ENCODE measurements around the gene SPRY4.
"Not testable (repeated sequence)": the region's sequence is repeated elsewhere in the genome, so short reads cannot be mapped to it uniquely, and the experiment has no call there.

The SPRY4 gene, protein sequence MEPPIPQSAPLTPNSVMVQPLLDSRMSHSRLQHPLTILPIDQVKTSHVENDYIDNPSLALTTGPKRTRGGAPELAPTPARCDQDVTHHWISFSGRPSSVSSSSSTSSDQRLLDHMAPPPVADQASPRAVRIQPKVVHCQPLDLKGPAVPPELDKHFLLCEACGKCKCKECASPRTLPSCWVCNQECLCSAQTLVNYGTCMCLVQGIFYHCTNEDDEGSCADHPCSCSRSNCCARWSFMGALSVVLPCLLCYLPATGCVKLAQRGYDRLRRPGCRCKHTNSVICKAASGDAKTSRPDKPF

DNA sequence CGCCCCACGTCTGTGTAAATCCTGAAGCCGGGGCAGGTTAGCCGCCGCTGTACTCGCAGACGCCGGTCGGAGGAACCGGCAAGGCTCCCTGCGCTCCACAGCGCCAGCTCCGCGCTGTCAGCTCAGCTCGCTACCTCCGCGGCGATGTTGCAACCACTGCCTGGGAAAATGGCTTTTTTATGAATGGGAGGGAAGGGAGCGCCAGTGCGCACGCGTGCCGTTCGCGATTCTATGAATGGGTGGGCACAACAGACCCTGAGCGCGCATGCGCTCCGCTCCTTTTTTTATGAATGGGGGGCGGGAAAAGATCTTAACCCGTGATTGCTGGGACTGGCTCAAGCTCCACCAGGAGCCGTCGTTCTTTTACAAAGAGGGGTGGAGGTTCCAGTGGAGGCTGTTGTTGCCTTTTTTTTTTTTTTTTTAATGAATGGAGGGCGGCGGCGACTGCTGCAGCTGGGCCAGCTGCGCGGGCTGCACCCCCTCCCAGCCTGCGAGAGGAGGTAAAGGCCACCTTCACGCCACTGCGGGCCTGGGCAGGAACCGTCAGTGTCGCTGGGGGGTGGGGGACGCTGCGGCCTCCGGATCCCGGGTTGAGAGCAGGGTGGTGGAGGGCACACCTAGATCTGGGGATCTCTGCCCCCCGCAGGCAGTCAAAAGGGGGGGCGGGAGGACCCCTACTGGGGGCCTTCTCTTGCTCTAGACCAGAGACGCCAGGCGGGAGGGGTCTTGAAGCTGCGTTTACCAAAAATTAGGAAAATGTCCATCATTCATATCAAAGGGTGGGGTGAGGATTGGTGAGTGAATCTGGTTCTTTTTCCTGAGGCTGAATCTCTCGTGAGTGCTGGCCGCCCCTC, at the start of gene SPRY4:
SPRY4 (minus strand) TSS at position 151 of the 854 bp plus-strand sequence. CDS start 9,913 bp downstream, outside the sequence.
- H3K27ac Mint-ChIP-seq = no peak within 1 kb of the TSS
- H3K4me3 Mint-ChIP-seq = peak within 1 kb of the TSS; percentile 79
- peaks cover 13% of the 10 kb centered on the region for H3K4me1 Mint-ChIP-seq
- ATAC-seq (ENCODE audit: low read depth) = peak; percentile 61
- peaks cover 33% of the 10 kb centered on the region for H3K27me3 Mint-ChIP-seq
- no peaks in the 10 kb centered on the region for H3K9me3 Mint-ChIP-seq
- DNase-seq (ENCODE audit: low spot score in 2 of 2) = peak in 1 of 2 donors; percentile 21
- H3K36me3 Mint-ChIP-seq = no peaks in the 10 kb centered on the region

DNA sequence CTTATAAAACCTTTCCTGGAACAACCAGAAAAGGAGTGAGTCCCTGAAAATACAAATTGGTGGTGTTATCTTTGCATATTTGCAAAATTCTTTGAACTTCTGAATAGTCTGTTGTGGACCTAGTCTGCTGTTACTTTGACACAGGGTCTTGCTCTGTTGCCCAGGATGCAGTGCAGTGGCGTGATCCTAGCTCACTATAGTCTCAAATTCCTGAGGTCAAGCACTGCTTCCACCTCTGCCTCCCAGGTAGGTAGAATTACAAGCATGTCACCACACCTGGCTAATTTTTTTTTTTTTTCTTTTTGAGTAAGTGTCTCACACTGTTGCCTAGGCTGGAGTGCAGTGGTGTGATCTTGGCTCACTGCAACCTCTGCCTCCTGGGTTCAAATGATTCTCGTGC, 43.7 kb upstream of the SPRY4 start:
- H3K27ac Mint-ChIP-seq = no peak overlapping the region
- H3K27me3 Mint-ChIP-seq = peaks cover 22% of the 10 kb centered on the region

DNA sequence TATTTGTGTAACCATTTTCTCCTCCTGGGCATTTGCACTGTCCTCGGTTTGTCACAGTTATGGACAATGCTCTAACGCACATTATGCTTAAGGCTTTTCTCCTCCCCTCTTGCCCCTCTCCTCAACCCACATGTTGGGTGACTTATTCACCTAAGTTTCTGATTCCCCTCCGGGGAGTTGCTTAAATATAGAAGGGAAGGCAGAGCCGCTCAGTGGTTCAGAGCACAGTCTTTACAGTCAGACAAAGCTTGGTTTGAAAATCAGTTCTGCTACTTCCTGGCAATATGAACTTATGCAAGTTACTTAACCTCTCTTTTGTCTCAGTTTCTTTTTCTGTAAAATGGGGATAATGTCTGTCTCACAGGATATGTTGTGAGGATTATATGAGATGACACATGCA, 41.2 kb upstream of the SPRY4 start:
- H3K9me3 Mint-ChIP-seq = no peaks in the 10 kb centered on the region
- H3K27ac Mint-ChIP-seq = no peak overlapping the region
- no peaks in the 10 kb centered on the region for H3K36me3 Mint-ChIP-seq
- H3K4me3 Mint-ChIP-seq = no peak overlapping the region
- ATAC-seq (ENCODE audit: low read depth) (no peak), DNase-seq (ENCODE audit: low spot score in 2 of 2) (no peak)
- peaks cover 32% of the 10 kb centered on the region for H3K27me3 Mint-ChIP-seq
- peaks cover 9% of the 10 kb centered on the region for H3K4me1 Mint-ChIP-seq

More for the DNA sequence above, 43.7 kb upstream of the SPRY4 start:
- H3K36me3 Mint-ChIP-seq = no peaks in the 10 kb centered on the region
- peaks cover 7% of the 10 kb centered on the region for H3K4me1 Mint-ChIP-seq
- ATAC-seq (ENCODE audit: low read depth) (no peak), DNase-seq (ENCODE audit: low spot score in 2 of 2) (no peak)
- H3K4me3 Mint-ChIP-seq = no peak overlapping the region
- H3K9me3 Mint-ChIP-seq = no peaks in the 10 kb centered on the region

DNA sequence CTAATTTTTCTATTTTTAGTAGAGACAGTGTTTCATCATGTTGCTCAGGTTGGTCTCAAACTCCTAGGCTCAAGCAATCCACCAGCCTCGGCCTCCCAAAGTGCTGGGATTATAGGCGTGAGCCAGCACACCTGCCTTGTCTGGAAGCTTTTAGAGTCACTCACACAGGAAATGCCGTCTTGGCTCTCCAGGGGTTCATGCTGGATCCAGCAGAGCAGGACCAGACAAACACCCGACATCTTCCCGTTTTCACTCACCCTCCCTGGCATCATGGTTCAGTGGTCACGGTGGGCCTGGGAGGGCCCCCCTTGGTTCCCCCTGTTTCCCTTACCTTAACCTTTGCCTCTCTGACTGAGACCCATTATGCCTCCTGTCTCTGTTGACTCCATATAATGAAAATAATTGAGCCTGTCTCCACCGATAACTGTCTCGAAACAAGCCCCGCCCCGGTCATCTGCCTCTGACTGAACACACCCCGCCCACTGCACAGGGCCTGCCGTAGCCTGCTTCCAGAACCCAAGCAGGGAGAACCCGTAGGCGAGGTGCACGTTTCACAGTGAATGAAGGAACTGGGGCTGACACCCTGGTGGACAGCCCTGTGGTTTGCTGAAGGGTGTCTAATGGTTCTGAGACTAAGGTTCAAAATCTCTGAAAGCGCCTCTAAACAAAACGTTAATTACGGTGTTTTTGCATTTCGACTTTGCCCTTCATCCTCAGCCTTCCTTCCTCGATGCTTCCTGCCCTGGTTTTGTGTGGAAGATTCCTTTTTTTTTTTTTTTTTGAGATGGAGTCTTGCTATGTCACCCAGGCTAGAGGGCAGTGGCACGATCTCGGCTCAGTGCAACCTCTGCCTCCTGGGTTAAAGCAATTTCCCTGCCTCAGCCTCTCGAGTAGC, 39.7 kb upstream of the SPRY4 start:
- H3K27me3 Mint-ChIP-seq = peaks cover 37% of the 10 kb centered on the region
- no peak for DNase-seq (ENCODE audit: low spot score in 2 of 2)
- H3K27ac Mint-ChIP-seq = no peak overlapping the region
- peak; percentile 35 for ATAC-seq (ENCODE audit: low read depth)
- H3K9me3 Mint-ChIP-seq = no peaks in the 10 kb centered on the region
- no peaks in the 10 kb centered on the region for H3K36me3 Mint-ChIP-seq
- peak overlapping the region; percentile 25 for H3K4me3 Mint-ChIP-seq
- H3K4me1 Mint-ChIP-seq = peaks cover 18% of the 10 kb centered on the region

DNA sequence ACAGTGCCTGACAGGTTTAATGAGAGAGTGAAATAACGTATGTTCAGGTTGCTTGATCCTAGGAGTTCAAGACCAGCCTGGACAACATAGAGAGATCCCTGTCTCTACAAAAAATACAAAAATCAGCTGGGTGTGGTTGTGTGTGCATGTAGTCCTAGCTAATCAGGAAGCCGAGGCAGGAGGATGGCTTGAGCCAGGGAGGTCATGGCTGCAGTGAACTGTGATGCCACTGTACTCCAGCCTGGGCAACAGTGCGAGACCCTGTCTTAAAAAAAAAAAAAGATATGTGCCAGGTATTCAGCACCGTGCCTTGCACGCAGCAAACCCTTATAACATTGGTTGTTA, 38.8 kb upstream of the SPRY4 start:
- Mint-ChIP-seq H3K27ac (no peak overlapping the region), H3K9me3 (no peaks in the 10 kb centered on the region), H3K27me3 (peaks cover 37% of the 10 kb centered on the region), H3K4me1 (peaks cover 18% of the 10 kb centered on the region), H3K36me3 (no peaks in the 10 kb centered on the region), H3K4me3 (no peak overlapping the region)
- no peak for DNase-seq (ENCODE audit: low spot score in 2 of 2)
- no peak for ATAC-seq (ENCODE audit: low read depth)

DNA sequence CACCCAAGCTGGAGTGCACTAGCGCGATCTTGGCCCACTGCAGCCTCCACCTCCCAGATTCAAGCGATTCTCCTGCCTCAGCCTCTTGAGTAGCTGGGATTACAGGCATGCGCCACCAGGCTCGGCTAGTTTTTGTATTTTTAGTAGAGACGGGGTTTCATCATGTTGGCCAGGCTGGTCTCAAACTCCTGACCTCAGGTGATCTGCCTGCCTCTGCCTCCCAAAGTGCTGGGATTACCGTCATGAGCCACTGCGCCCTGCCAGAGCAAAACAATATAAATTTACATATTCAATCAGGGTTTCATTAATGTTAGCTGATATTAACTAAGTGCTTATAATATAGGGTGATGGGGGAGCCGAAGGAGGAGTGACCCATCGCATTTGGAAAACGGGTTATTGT, 37.4 kb upstream of the SPRY4 start:
- not testable (repeated sequence) for DNase-seq (ENCODE audit: low spot score in 2 of 2); H3K9me3 Mint-ChIP-seq

DNA sequence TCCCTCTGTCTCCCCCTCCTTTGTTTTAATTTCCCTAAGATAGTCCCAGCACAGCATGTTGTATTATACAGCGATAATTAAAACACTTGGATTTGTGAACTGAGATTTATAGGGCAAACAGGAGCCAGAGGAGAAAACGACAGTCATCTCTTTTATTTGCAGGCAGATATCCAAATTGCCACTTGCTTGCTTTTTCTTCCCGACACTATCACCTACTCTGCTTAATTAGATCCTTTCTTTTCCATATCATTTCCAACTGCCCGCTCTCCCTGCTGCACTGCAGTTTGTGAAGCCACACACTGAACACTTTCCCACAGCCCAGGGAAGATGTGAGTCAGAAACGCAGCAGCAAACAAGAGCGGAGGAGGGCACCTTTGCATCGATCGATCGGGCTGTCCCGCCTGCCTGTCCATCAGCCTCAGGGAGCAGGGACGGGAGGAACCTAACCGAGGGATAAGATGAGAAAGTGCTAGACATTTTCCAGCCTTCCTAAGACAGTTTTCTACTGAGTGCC, 35.8 kb upstream of the SPRY4 start:
- Mint-ChIP-seq H3K4me1 (peaks cover 18% of the 10 kb centered on the region), H3K27me3 (peaks cover 26% of the 10 kb centered on the region), H3K9me3 (no peaks in the 10 kb centered on the region), H3K27ac (no peak overlapping the region), H3K4me3 (no peak overlapping the region), H3K36me3 (no peaks in the 10 kb centered on the region)
- DNase-seq (ENCODE audit: low spot score in 2 of 2) (no peak), ATAC-seq (ENCODE audit: low read depth) (no peak)

More for the DNA sequence above, 37.4 kb upstream of the SPRY4 start:
- not testable (repeated sequence) for H3K4me3 Mint-ChIP-seq; ATAC-seq (ENCODE audit: low read depth); H3K36me3 Mint-ChIP-seq; H3K27ac Mint-ChIP-seq
- peaks cover 32% of the 10 kb centered on the region for H3K27me3 Mint-ChIP-seq
- H3K4me1 Mint-ChIP-seq = peaks cover 18% of the 10 kb centered on the region

DNA sequence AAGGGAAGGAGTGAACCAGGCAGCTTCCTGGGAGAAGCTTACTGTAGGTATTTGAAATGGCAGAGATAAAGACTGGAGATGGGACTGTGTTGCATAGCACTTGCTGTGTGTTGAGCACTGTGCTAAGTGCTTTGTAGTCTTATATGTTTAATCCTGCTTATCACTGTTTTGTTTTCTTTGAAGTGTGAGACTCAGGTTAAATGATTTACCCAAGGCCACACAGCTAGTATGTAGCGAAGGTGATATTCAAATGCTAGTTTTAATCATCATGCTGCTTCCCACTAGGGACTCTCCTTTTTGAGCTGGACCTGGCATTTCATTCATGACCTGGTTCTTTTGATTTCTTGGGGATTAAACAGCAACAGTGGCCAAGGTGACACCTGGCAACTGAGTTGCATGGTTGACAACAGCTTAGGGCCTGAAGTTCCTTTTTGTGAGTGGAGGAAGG, 35.3 kb upstream of the SPRY4 start:
- Mint-ChIP-seq H3K27ac (no peak overlapping the region), H3K9me3 (no peaks in the 10 kb centered on the region), H3K27me3 (peaks cover 24% of the 10 kb centered on the region), H3K4me3 (no peak overlapping the region), H3K36me3 (no peaks in the 10 kb centered on the region), H3K4me1 (peaks cover 18% of the 10 kb centered on the region)
- DNase-seq (ENCODE audit: low spot score in 2 of 2) = no peak
- peak; percentile 18 for ATAC-seq (ENCODE audit: low read depth)

DNA sequence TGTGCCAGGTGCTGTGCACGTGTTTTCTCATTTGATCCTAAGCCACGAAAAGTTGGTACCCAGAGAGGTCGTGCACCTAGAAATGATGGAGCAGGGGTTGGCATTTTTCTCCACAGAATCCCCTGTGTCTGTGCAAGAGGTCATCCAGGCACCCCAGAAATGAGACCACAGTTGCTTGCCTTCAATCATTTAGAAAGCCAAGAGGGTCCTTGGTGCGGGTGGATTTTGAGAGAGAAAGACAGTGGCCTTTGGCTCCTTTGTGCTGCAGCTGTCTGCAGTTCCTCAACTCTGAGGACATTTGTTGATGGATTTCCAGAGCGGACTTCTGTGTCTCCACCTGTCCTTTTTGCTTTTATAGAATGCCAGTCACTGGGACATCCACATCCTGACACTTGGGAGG, 33.8 kb upstream of the SPRY4 start:
- Mint-ChIP-seq H3K4me3 (no peak overlapping the region), H3K36me3 (no peaks in the 10 kb centered on the region), H3K27me3 (peaks cover 19% of the 10 kb centered on the region), H3K9me3 (no peaks in the 10 kb centered on the region), H3K4me1 (peaks cover 12% of the 10 kb centered on the region), H3K27ac (no peak overlapping the region)
- no peak for DNase-seq (ENCODE audit: low spot score in 2 of 2)
- no peak for ATAC-seq (ENCODE audit: low read depth)

DNA sequence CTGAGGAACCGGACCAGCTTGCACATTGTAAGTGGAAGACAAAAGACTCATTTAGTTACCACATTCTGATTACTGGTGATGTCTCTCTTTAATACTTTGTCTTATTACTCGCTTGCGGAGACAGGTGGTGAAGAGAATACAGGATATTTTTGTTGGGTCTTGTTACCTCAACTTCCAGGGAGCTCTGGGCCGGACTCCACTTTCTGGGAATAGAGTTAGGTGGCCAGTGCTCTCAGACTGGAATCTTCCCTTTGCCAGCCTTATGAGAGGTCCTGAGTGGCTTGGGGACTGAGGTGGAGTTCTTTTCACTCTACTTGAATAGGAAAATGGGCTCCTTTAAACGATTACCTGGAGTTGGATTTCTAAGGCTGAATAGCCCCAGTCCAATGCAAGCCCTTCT, 33.3 kb upstream of the SPRY4 start:
- Mint-ChIP-seq H3K27ac (no peak overlapping the region), H3K4me1 (peaks cover 9% of the 10 kb centered on the region), H3K4me3 (peak overlapping the region; percentile 32), H3K36me3 (no peaks in the 10 kb centered on the region), H3K9me3 (no peaks in the 10 kb centered on the region), H3K27me3 (peaks cover 18% of the 10 kb centered on the region)
- DNase-seq (ENCODE audit: low spot score in 2 of 2) (no peak), ATAC-seq (ENCODE audit: low read depth) (no peak)

DNA sequence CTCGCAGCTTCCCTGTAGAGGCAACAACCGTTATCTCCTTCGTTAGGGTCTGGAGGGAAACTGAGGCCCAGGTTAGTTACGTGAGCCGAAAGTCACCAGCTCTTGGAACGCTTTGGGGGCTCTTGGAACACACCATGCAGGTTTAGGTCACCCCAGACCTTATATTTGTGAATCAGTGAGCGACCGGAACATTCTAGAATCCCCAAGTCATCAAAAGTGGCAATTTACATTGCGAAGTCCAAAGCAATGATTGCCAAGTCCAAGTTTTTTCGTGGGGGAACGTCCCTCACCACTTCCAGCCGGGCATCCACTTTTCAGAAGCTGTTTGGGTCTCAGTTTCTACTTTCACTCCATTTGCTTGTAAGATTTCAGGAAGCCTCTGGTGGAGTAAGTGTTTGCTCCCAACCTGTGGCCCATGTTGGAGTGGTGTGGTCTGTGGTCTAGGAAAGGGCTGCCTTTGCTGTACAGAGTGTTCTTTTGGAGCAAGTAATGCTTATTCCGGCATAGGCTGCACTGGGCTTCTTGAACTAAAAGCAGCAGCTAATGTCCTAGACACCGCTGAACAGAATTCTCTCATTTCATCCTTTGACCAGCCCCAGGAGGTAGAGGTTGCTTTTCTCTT, 32.8 kb upstream of the SPRY4 start:
- peak overlapping the region; percentile 61 for H3K4me3 Mint-ChIP-seq
- no peak overlapping the region for H3K27ac Mint-ChIP-seq
- H3K27me3 Mint-ChIP-seq = peaks cover 15% of the 10 kb centered on the region
- no peak for DNase-seq (ENCODE audit: low spot score in 2 of 2)
- peaks cover 9% of the 10 kb centered on the region for H3K4me1 Mint-ChIP-seq
- no peak for ATAC-seq (ENCODE audit: low read depth)
- H3K36me3 Mint-ChIP-seq = no peaks in the 10 kb centered on the region
- no peaks in the 10 kb centered on the region for H3K9me3 Mint-ChIP-seq

DNA sequence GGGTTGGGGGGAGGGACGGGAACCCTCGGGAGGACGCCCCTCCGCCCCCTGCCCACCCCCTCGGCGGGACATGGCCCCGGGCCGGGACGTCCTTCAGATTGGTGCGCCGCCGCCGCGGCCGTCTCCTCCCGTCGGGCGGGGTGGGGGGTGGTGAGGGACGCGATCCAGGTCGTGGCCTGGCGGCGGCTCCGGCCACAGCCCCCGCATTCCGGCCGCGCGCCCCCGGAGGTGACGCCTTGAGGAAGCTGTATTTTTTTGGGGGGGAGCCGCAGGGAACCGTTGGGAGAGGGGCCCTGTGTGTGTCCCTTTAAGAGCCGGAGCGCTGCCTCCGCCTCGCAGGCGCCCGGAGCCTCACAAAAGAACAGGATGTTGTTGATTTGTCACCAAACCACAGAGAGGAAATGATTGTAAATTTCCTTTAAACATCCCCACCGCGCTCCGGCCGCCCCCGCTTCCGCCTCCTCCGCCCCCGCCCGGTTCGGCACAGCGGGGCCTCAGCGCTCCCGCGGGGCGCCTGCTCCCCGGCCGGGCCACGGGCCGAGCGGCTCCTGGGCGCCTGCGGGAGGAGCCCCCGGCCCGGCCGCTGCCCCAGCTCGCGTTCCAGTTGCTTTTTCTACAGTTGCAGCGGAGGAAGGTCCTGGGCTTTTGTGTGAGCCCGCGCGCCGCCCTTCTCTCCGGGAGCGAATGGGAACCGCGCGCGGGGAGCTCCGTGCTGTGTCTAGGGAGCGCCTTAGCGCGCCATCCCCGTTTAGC, 32.1 kb upstream of the SPRY4 start:
- Mint-ChIP-seq H3K27me3 (peaks cover 12% of the 10 kb centered on the region), H3K4me3 (peak overlapping the region; percentile 75), H3K36me3 (no peaks in the 10 kb centered on the region), H3K4me1 (peaks cover 9% of the 10 kb centered on the region), H3K27ac (no peak overlapping the region), H3K9me3 (no peaks in the 10 kb centered on the region)
- ATAC-seq (ENCODE audit: low read depth) (peak; percentile 93), DNase-seq (ENCODE audit: low spot score in 2 of 2) (peak; percentile 72 to 73)

DNA sequence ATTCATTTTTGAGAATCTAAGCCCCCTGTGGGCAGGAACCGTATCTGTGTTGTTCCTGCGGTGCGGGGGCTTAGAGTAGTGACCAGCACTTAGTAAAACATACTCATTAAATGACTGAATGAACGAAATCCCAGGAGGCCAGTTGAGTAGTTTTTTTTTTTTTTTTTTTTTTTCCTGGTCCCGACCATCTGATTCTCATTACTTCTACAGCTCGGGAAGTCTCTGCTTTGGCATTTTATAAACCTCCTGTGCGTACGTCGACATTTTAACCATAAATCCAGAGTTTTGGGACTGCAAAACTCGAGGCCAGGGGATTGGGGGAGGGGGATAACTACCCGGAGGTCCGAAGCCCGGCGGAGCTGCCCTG, 31.5 kb upstream of the SPRY4 start:
- Mint-ChIP-seq H3K36me3 (no peaks in the 10 kb centered on the region), H3K4me1 (peaks cover 9% of the 10 kb centered on the region), H3K9me3 (no peaks in the 10 kb centered on the region), H3K27me3 (peaks cover 12% of the 10 kb centered on the region), H3K4me3 (peak overlapping the region; percentile 58), H3K27ac (no peak overlapping the region)
- no peak for ATAC-seq (ENCODE audit: low read depth)
- no peak for DNase-seq (ENCODE audit: low spot score in 2 of 2)
